Subcutaneous abdominal adipose tissue (tissue), 5 donors: Measurements from ENCODE around the gene ST3GAL5.

Source experiments
- H3K27ac ChIP-seq: one replicate; pipeline ENCODE4 v1.7.0; 2013; ENCODE audit warnings: low read depth, mild to moderate bottlenecking, inconsistent platforms, low read length, moderate library complexity
- H3K27me3 ChIP-seq, 5 donors: one replicate each; pipeline ENCODE4 v1.7.0; 2013; ENCODE audit warnings: low read length in 5 of 5, inconsistent platforms in 1 of 5; ENCODE audit not compliant: control insufficient read depth in 5 of 5, insufficient read depth in 4 of 5
- H3K36me3 ChIP-seq, 5 donors: one replicate each; pipeline ENCODE4 v1.7.0; 2013; ENCODE audit warnings: low read length in 5 of 5; ENCODE audit not compliant: control insufficient read depth in 5 of 5, insufficient read depth in 5 of 5
- H3K4me1 ChIP-seq, 5 donors: one replicate each; pipeline ENCODE4 v1.7.0; 2013; ENCODE audit warnings: low read length in 5 of 5, mild to moderate bottlenecking in 3 of 5, moderate library complexity in 1 of 5; ENCODE audit not compliant: control insufficient read depth in 5 of 5, insufficient read depth in 5 of 5
- H3K4me3 ChIP-seq, 5 donors: one replicate each; pipeline ENCODE4 v1.7.0; 2013; ENCODE audit warnings: low read length in 5 of 5, low read depth in 1 of 5
- H3K9ac ChIP-seq, 5 donors: one replicate each; pipeline ENCODE4 v1.7.0; 2013; ENCODE audit warnings: low read length in 5 of 5, mild to moderate bottlenecking in 4 of 5, moderate library complexity in 3 of 5
- H3K9me3 ChIP-seq, 5 donors: one replicate each; pipeline ENCODE4 v1.7.0; 2013; ENCODE audit warnings: low read length in 5 of 5; ENCODE audit not compliant: control insufficient read depth in 5 of 5
- donor health status: healthy.
- donor health status: healthy.
- donor health status: healthy.
- donor health status: healthy.
- donor health status: healthy.

Gene ST3GAL5

DNA sequence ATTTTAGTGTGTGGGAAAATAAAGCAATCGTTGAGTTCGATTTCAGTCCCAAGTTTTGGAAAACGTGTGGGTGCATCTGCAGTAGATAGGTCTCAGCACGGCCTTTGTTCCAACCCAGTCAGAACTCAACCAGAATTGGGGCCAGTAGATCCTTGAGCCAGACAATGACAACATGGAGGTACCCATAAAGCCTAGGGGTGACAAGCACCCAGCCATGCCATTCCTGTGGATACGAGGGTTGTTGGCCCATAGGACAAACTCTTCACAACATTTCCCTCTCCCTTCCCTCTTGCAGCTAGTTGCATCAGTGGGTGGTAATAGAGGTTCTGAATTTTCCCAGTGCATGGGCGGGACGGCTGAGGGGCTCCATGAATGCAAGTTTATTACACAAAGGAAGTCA lies 60.1 kb downstream of the ST3GAL5 start:
- H3K9me3 ChIP-seq, result no peaks in the 10 kb centered on the region
- H3K4me3 ChIP-seq, result no peak overlapping the region
- H3K4me1 ChIP-seq, result peaks cover 0 to 12% (median 10%) of the 10 kb centered on the region in 5 donors
- peaks cover 0 to 3% (median 0%) of the 10 kb centered on the region in 5 donors for H3K27me3 ChIP-seq
- H3K36me3 ChIP-seq, result no peaks in the 10 kb centered on the region
- H3K27ac ChIP-seq, result no peak overlapping the region
- no peak overlapping the region for H3K9ac ChIP-seq

DNA sequence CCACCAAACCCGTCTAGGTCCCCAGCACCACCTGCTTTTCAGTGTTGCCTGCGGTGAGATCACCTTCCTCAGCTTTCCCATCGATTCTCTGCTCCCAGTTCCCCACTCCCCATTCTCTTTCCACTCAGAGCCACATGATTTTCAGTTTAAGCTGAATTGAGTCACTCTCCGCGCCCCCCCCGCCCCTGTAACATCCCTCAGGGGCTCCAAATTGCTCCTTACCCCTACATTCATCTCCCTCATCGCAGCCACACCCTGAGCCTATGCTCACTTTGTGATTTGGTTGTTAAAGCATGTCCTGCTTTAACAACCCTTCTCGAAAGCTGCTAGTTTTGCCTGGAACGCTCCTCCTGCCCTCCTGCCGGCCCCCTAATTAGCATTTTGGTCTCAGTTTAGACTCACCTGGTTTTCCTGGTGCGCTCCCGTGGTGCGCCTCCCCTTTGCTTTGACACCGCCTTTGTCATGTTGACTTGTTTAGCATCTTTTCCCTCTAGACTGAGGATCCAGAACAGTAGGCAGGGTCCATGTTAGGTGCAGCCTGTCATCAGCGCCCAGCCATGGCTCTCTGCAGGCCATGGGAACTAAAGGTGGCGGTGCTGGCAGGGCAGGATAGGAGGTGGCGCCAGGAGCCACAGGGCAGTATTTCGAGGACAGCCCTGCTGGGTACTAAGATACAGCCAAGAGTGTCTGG lies 60.8 kb downstream of the ST3GAL5 start:
- H3K36me3 ChIP-seq, result no peaks in the 10 kb centered on the region
- peaks cover 0 to 12% (median 10%) of the 10 kb centered on the region in 5 donors for H3K4me1 ChIP-seq
- H3K27ac ChIP-seq, result no peak overlapping the region
- H3K9me3 ChIP-seq, result no peaks in the 10 kb centered on the region
- peak overlapping the region; percentile 49 to 73 (median 53) for H3K4me3 ChIP-seq
- H3K27me3 ChIP-seq, result peaks cover 0 to 3% (median 0%) of the 10 kb centered on the region in 5 donors
- peak overlapping the region in 4 of 5 donors; percentile 55 to 70 (median 66) for H3K9ac ChIP-seq

DNA sequence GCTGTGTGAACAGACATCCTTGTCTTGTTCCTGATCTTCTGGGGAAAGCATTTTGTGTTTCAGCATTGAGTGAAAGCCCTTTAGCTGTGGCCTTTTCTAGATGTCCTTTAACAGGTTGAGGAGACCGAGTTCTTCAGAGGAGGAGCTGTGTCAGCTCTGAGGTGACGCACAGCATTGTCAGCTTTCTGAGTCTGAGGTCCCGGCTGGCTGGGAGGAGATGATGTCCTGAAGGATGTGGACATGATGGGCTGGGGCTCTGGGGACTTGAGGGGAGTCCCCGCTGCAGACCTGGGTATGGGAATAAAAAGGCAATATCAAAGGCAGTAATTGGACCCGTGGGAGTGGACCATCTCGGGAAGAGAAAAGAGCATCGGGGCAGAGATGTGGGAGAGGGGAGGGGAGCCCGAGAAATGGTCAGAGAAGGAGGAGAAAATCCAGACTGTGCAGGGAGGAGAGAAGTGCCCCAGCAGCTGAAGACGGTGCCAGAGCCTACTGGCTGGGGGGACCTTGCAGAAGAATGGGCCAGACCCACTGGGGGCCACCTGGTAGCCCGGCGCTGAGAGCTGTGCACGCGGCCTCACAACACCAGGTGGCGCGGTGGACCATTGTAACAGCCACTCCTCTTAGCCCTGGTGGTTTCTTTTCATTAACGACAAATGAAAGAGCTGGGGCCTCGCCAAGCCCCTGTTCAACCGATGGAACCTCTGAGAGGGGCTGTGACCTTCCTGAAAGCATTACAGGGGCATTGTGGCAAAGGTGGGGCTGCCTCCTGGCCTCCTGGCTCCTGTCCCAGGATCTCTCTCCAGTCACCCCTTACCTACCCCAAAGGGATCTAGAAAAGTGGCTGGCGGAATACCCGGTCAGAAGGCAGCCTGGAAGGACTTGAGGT lies 61.6 kb downstream of the ST3GAL5 start:
- Histone ChIP-seq H3K9ac (peak overlapping the region in 4 of 5 donors; percentile 55 to 70 (median 66)), H3K4me3 (peak overlapping the region; percentile 49 to 73 (median 53)), H3K36me3 (no peaks in the 10 kb centered on the region), H3K9me3 (no peaks in the 10 kb centered on the region), H3K27ac (no peak overlapping the region), H3K27me3 (peaks cover 0 to 3% (median 0%) of the 10 kb centered on the region in 5 donors), H3K4me1 (peaks cover 0 to 12% (median 10%) of the 10 kb centered on the region in 5 donors)

DNA sequence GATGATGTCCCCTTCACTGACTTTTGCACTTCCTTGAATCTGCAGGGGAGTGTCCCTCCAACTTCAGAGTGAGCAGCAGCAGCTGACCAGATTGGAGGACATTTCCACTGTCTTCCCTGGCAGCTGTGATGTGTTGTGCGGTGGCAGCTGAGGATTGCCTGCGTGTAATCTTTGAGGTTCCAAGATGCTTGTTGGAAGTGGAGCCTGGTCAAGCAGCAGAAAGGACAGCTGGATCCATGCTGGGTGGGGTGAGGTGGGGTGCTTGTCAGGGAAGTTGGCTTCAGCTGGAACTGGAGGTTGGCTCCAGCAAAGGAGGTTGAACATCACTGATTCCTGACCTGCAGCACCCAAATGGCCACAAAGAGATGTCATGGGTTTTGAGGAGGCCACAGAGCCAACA lies 64.8 kb downstream of the ST3GAL5 start:
- Histone ChIP-seq H3K4me3 (no peak overlapping the region), H3K9ac (no peak overlapping the region), H3K27me3 (peaks cover 0 to 3% (median 0%) of the 10 kb centered on the region in 5 donors), H3K27ac (no peak overlapping the region), H3K36me3 (no peaks in the 10 kb centered on the region), H3K9me3 (no peaks in the 10 kb centered on the region), H3K4me1 (peaks cover 0 to 12% (median 10%) of the 10 kb centered on the region in 5 donors)

GRCh38 chr2:85822766-85823165 lies 66.0 kb downstream of the ST3GAL5 start:
- Histone ChIP-seq H3K27me3 (peaks cover 0 to 3% (median 0%) of the 10 kb centered on the region in 5 donors), H3K4me1 (peaks cover 0 to 8% (median 6%) of the 10 kb centered on the region in 5 donors), H3K9ac (no peak overlapping the region), H3K4me3 (no peak overlapping the region), H3K9me3 (no peaks in the 10 kb centered on the region), H3K27ac (no peak overlapping the region), H3K36me3 (no peaks in the 10 kb centered on the region)

GRCh38 chr2:85819811-85820510 lies 68.8 kb downstream of the ST3GAL5 start:
- Histone ChIP-seq H3K27me3 (no peaks in the 10 kb centered on the region), H3K27ac (no peak overlapping the region), H3K9ac (no peak overlapping the region), H3K36me3 (no peaks in the 10 kb centered on the region), H3K4me3 (no peak overlapping the region), H3K9me3 (no peaks in the 10 kb centered on the region), H3K4me1 (no peaks in the 10 kb centered on the region)

- H3K9me3 ChIP-seq, result no peaks in the 10 kb centered on the region
- no peaks in the 10 kb centered on the region for H3K27me3 ChIP-seq
- no peak overlapping the region for H3K9ac ChIP-seq
- H3K36me3 ChIP-seq, result no peaks in the 10 kb centered on the region
- no peak overlapping the region for H3K4me3 ChIP-seq
- peaks cover 2 to 22% (median 14%) of the 10 kb centered on the region in 5 donors for H3K4me1 ChIP-seq
- no peak overlapping the region for H3K27ac ChIP-seq
These were observed 73.8 kb downstream of the ST3GAL5 start for GRCh38 chr2:85814802-85815550.

- no peak overlapping the region for H3K9ac ChIP-seq
- H3K4me1 ChIP-seq, result peaks cover 2 to 22% (median 14%) of the 10 kb centered on the region in 5 donors
- no peak overlapping the region for H3K27ac ChIP-seq
- H3K9me3 ChIP-seq, result no peaks in the 10 kb centered on the region
- no peak overlapping the region for H3K4me3 ChIP-seq
- no peaks in the 10 kb centered on the region for H3K27me3 ChIP-seq
- no peaks in the 10 kb centered on the region for H3K36me3 ChIP-seq
These were observed 74.6 kb downstream of the ST3GAL5 start for GRCh38 chr2:85813982-85814801.
